ENCODE measurements around the gene PCBP1. TPM values are rescaled to one million over a fixed set of nuclear protein-coding genes. Genes with fewer than 3 reads are reported as not detected.
"Not testable (repeated sequence)": the region's sequence is repeated elsewhere in the genome, so short reads cannot be mapped to it uniquely, and the experiment has no call there.

The PCBP1 gene
- total RNA-seq, 1 donor from 2014 or later = 301 TPM

- peaks cover 13% of the 10 kb centered on the region for H3K36me3 Mint-ChIP-seq (ENCODE audit: unreplicated experiment)
- peaks cover 23% of the 10 kb centered on the region for H3K9me3 Mint-ChIP-seq (ENCODE audit: unreplicated experiment)
- no peak for DNase-seq
- no peak for TF ChIP-seq CTCF (IDR thresholded peaks at IDR 0.05; ENCODE audit: partially characterized antibody, unreplicated experiment)
- peaks cover 6% of the 10 kb centered on the region for H3K4me1 Mint-ChIP-seq (ENCODE audit: low read depth, unreplicated experiment)
- H3K4me3 Mint-ChIP-seq (ENCODE audit: unreplicated experiment) = peak overlapping the region; percentile 2
- peak overlapping the region; percentile 74 for H3K27ac Mint-ChIP-seq (ENCODE audit: unreplicated experiment)
- H3K27me3 Mint-ChIP-seq (ENCODE audit: unreplicated experiment) = peaks cover 26% of the 10 kb centered on the region
These were observed 4.1 kb downstream of the PCBP1 start for GRCh38 chr2:70091364-70091763.

GRCh38 chr2:70091816-70092215, 4.5 kb downstream of the PCBP1 start:
- Mint-ChIP-seq H3K36me3 (ENCODE audit: unreplicated experiment) (peaks cover 13% of the 10 kb centered on the region), H3K27me3 (ENCODE audit: unreplicated experiment) (peaks cover 26% of the 10 kb centered on the region), H3K9me3 (ENCODE audit: unreplicated experiment) (peaks cover 21% of the 10 kb centered on the region), H3K27ac (ENCODE audit: unreplicated experiment) (no peak overlapping the region), H3K4me3 (ENCODE audit: unreplicated experiment) (peak overlapping the region; percentile 2), H3K4me1 (ENCODE audit: low read depth, unreplicated experiment) (peaks cover 6% of the 10 kb centered on the region)
- DNase-seq = no peak
- TF ChIP-seq CTCF (IDR thresholded peaks at IDR 0.05; ENCODE audit: partially characterized antibody, unreplicated experiment) = no peak

GRCh38 chr2:70092576-70093243, 5.4 kb downstream of the PCBP1 start:
- not testable (repeated sequence) for H3K4me3 Mint-ChIP-seq (ENCODE audit: unreplicated experiment); H3K4me1 Mint-ChIP-seq (ENCODE audit: low read depth, unreplicated experiment); DNase-seq; H3K36me3 Mint-ChIP-seq (ENCODE audit: unreplicated experiment); H3K27ac Mint-ChIP-seq (ENCODE audit: unreplicated experiment)
- Mint-ChIP-seq H3K9me3 (ENCODE audit: unreplicated experiment) (peaks cover 16% of the 10 kb centered on the region), H3K27me3 (ENCODE audit: unreplicated experiment) (peaks cover 19% of the 10 kb centered on the region)

GRCh38 chr2:70094171-70094977, 7.1 kb downstream of the PCBP1 start:
- Mint-ChIP-seq H3K9me3 (ENCODE audit: unreplicated experiment) (peaks cover under 1% of the 10 kb centered on the region), H3K36me3 (ENCODE audit: unreplicated experiment) (no peaks in the 10 kb centered on the region), H3K27me3 (ENCODE audit: unreplicated experiment) (peaks cover 6% of the 10 kb centered on the region), H3K27ac (ENCODE audit: unreplicated experiment) (no peak overlapping the region), H3K4me3 (ENCODE audit: unreplicated experiment) (no peak overlapping the region), H3K4me1 (ENCODE audit: low read depth, unreplicated experiment) (peaks cover 6% of the 10 kb centered on the region)
- TF ChIP-seq CTCF (IDR thresholded peaks at IDR 0.05; ENCODE audit: partially characterized antibody, unreplicated experiment) = no peak
- no peak for DNase-seq

GRCh38 chr2:70094978-70095719, 7.9 kb downstream of the PCBP1 start:
- no peak for TF ChIP-seq CTCF (IDR thresholded peaks at IDR 0.05; ENCODE audit: partially characterized antibody, unreplicated experiment)
- no peak for DNase-seq
- Mint-ChIP-seq H3K9me3 (ENCODE audit: unreplicated experiment) (no peaks in the 10 kb centered on the region), H3K27ac (ENCODE audit: unreplicated experiment) (no peak overlapping the region), H3K4me3 (ENCODE audit: unreplicated experiment) (no peak overlapping the region), H3K36me3 (ENCODE audit: unreplicated experiment) (no peaks in the 10 kb centered on the region), H3K27me3 (ENCODE audit: unreplicated experiment) (peaks cover under 1% of the 10 kb centered on the region), H3K4me1 (ENCODE audit: low read depth, unreplicated experiment) (peaks cover under 1% of the 10 kb centered on the region)

Data from glutamatergic neuron (in vitro differentiated cells).